Panc1 (cell line): ENCODE data around the gene KRT13.

Experiments used
- CTCF ChIP-seq: fragments of 450-650 bp; IDR thresholded peaks from 2 replicates; pipeline ENCODE4 v1.5.1; 2017; ENCODE audit warnings: mild to moderate bottlenecking
- REST ChIP-seq, 2 experiments: IDR thresholded peaks; 2 replicates each; pipeline ENCODE4 v1.6.1; 2011 to 2012; ENCODE audit warnings: low read depth in 2 of 2, control low read depth in 1 of 2, low read length in 1 of 2, mild to moderate bottlenecking in 1 of 2, moderate library complexity in 1 of 2; ENCODE audit not compliant: insufficient read depth in 1 of 2

GRCh38 chr17:41466988-41467387, 38.4 kb downstream of the KRT13 start, which contains the start of gene KRT32:
- no peak for TF ChIP-seq REST (IDR thresholded peaks at IDR 0.05; ENCODE audit: insufficient read depth in 1 of 2, low read depth in 2 of 2, low read length in 1 of 2)
- TF ChIP-seq CTCF, result no peak
